Hematopoietic multipotent progenitor cell treated with erythropoietin and hydrocortisone succinate and interleukin-3 and kit ligand, for 6 days (in vitro differentiated cells): ENCODE data around the gene ZIC5.

Experiments
- DNase-seq: peaks from one replicate; pipeline ENCODE4 v3.0.0-alpha.2; 2015

The ZIC5 gene

GRCh38 chr13:99975626-99976025 lies 4.1 kb upstream of the ZIC5 start:
- DNase-seq, result no peak

- DNase-seq, result no peak
These were observed 3.5 kb upstream of the ZIC5 start for GRCh38 chr13:99974939-99975561.

- no peak for DNase-seq
These were observed 2.9 kb upstream of the ZIC5 start for GRCh38 chr13:99974296-99974938.

GRCh38 chr13:99973808-99974185 lies 2.2 kb upstream of the ZIC5 start:
- no peak for DNase-seq

GRCh38 chr13:99973163-99973807 lies 1.7 kb upstream of the ZIC5 start:
- no peak for DNase-seq

- no peak for DNase-seq
These were observed 694 bp upstream of the ZIC5 start for GRCh38 chr13:99972190-99972731.

GRCh38 chr13:99970651-99971575 lies 654 bp downstream of the ZIC5 start:
- DNase-seq, result no peak

- DNase-seq, result no peak
These were observed 1.5 kb downstream of the ZIC5 start for GRCh38 chr13:99969919-99970650.

GRCh38 chr13:99969453-99969918 lies 2.1 kb downstream of the ZIC5 start:
- DNase-seq, result no peak

GRCh38 chr13:99968521-99969452 lies 2.8 kb downstream of the ZIC5 start:
- DNase-seq, result no peak

GRCh38 chr13:99967869-99968520 lies 3.6 kb downstream of the ZIC5 start:
- no peak for DNase-seq

- no peak for DNase-seq
These were observed 4.1 kb downstream of the ZIC5 start for GRCh38 chr13:99967498-99967868.

GRCh38 chr13:99966064-99966805 lies 5.3 kb downstream of the ZIC5 start:
- DNase-seq, result no peak

- no peak for DNase-seq
These were observed 6.1 kb downstream of the ZIC5 start for GRCh38 chr13:99965329-99966000.

- DNase-seq, result no peak
These were observed 7.7 kb downstream of the ZIC5 start for GRCh38 chr13:99963816-99964339.

GRCh38 chr13:99962242-99962641 lies 9.3 kb downstream of the ZIC5 start:
- DNase-seq, result no peak

GRCh38 chr13:99961636-99962035 lies 9.9 kb downstream of the ZIC5 start:
- no peak for DNase-seq

- DNase-seq, result no peak
These were observed 10.8 kb downstream of the ZIC5 start for GRCh38 chr13:99960663-99961311.
